ENCODE measurements around the gene DUOXA1.
A peak's percentile ranks its signal among the peaks of the same experiment; 100 is the strongest.

Gene DUOXA1

DNA sequence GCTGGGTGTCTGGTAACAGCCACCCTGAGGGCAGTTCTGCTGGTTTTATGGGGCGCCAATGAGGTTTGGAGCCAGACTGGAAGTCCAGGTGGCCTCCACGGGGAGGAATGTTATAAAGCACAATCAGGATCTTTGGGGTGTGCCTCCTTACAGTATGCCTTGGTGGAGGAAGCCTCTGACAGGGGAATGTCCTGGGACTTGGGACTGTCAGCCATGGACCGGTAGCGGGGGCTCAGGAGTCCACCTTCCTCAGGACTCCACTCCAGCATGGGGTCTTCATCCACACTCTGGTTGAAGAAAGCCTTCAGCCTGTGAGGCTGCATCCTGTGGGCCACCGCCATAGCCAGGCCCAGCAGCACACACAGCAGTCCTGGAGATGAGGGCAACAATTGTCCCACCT, 10.7 kb downstream of the DUOXA1 start:
- TF ChIP-seq, protein P1, sequence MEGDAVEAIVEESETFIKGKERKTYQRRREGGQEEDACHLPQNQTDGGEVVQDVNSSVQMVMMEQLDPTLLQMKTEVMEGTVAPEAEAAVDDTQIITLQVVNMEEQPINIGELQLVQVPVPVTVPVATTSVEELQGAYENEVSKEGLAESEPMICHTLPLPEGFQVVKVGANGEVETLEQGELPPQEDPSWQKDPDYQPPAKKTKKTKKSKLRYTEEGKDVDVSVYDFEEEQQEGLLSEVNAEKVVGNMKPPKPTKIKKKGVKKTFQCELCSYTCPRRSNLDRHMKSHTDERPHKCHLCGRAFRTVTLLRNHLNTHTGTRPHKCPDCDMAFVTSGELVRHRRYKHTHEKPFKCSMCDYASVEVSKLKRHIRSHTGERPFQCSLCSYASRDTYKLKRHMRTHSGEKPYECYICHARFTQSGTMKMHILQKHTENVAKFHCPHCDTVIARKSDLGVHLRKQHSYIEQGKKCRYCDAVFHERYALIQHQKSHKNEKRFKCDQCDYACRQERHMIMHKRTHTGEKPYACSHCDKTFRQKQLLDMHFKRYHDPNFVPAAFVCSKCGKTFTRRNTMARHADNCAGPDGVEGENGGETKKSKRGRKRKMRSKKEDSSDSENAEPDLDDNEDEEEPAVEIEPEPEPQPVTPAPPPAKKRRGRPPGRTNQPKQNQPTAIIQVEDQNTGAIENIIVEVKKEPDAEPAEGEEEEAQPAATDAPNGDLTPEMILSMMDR (IDR thresholded peaks at IDR 0.05; ENCODE audit: extremely low read depth, insufficient read depth, missing control alignments) = no peak
- in situ Hi-C loops (cut with MboI; ENCODE audit: low pct_unique_long_range_greater_than_20kb, low sequenced_read_pairs, unreplicated experiment) = no loop called here
- DNase-seq (ENCODE audit: low spot score) = no peak

GRCh38 chr15:45118131-45118588, 11.5 kb downstream of the DUOXA1 start:
- peak; percentile 93 for DNase-seq (ENCODE audit: low spot score)
- in situ Hi-C loops (cut with MboI; ENCODE audit: low pct_unique_long_range_greater_than_20kb, low sequenced_read_pairs, unreplicated experiment) = no loop called here

DNA sequence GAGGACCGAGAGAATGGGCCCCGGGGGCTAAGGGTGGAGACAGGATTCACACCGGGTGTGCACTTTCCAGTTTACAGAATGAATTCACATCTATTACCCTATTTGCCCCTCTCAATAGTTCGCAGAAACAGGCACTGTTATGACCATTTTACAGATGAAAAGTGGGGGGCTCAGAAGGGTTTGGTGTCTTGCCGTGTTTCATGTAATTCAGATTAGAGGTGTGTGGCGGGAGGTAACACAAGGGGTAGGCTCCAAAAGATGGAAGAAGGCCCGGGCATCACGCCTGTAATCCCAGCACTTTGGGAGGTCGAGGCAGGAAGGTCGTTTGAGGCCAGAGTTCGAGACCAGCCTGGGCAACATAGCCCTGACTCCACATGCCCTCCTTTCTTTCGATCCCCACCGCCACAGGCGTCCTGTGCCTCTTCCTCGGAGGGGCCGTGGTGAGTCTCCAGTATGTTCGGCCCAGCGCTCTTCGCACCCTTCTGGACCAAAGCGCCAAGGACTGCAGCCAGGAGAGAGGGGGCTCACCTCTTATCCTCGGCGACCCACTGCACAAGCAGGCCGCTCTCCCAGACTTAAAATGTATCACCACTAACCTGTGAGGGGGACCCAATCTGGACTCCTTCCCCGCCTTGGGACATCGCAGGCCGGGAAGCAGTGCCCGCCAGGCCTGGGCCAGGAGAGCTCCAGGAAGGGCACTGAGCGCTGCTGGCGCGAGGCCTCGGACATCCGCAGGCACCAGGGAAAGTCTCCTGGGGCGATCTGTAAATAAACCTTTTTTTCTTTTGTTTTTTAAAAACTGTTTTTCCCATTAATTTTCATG, 12.2 kb downstream of the DUOXA1 start:
- in situ Hi-C loops (cut with MboI; ENCODE audit: low pct_unique_long_range_greater_than_20kb, low sequenced_read_pairs, unreplicated experiment) = no loop called here
- DNase-seq (ENCODE audit: low spot score) = no peak
- TF ChIP-seq, protein P1 (IDR thresholded peaks at IDR 0.05; ENCODE audit: extremely low read depth, insufficient read depth, missing control alignments) = no peak

More at GRCh38 chr15:45118131-45118588, 11.5 kb downstream of the DUOXA1 start:
- TF ChIP-seq, protein P1 (IDR thresholded peaks at IDR 0.05; ENCODE audit: extremely low read depth, insufficient read depth, missing control alignments) = peak; percentile 99

DNA sequence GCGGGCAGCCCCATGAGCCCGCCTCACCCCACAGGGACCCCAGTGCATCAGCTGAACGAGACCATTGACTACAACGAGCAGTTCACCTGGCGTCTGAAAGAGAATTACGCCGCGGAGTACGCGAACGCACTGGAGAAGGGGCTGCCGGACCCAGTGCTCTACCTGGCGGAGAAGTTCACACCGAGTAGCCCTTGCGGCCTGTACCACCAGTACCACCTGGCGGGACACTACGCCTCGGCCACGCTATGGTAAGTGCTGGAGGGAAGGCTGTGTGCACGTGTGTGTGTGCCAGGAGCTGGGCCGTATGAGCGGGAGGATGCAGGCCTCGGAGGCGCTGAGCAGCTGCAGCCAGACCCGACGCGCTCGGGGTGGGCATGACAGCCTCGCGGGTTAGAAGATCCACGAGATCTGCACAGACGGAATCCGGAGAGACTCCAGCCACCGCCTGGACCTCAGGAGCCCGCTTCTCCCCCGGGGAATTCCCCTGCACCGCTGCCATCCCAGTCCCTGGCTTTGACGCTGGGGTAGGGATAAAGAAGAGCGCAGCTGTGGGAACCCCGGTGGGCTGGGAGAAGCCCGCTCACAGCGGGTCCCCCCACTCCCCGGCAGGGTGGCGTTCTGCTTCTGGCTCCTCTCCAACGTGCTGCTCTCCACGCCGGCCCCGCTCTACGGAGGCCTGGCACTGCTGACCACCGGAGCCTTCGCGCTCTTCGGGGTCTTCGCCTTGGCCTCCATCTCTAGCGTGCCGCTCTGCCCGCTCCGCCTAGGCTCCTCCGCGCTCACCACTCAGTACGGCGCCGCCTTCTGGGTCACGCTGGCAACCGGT, 13.0 kb downstream of the DUOXA1 start:
- TF ChIP-seq, protein P1 (IDR thresholded peaks at IDR 0.05; ENCODE audit: extremely low read depth, insufficient read depth, missing control alignments) = peak; percentile 1
- in situ Hi-C loops (cut with MboI; ENCODE audit: low pct_unique_long_range_greater_than_20kb, low sequenced_read_pairs, unreplicated experiment) = no loop called here

GRCh38 chr15:45116006-45116481, 13.6 kb downstream of the DUOXA1 start:
- in situ Hi-C loops (cut with MboI; ENCODE audit: low pct_unique_long_range_greater_than_20kb, low sequenced_read_pairs, unreplicated experiment) = no loop called here

More for the DNA sequence above, 13.0 kb downstream of the DUOXA1 start:
- no peak for DNase-seq (ENCODE audit: low spot score)

GRCh38 chr15:45115312-45115820, 14.3 kb downstream of the DUOXA1 start:
- in situ Hi-C loops (cut with MboI; ENCODE audit: low pct_unique_long_range_greater_than_20kb, low sequenced_read_pairs, unreplicated experiment) = no loop called here
- DNase-seq (ENCODE audit: low spot score) = no peak
- TF ChIP-seq, protein P1 (IDR thresholded peaks at IDR 0.05; ENCODE audit: extremely low read depth, insufficient read depth, missing control alignments) = no peak

More at GRCh38 chr15:45116006-45116481, 13.6 kb downstream of the DUOXA1 start:
- TF ChIP-seq, protein P1 (IDR thresholded peaks at IDR 0.05; ENCODE audit: extremely low read depth, insufficient read depth, missing control alignments) = no peak
- DNase-seq (ENCODE audit: low spot score) = no peak
